Mesothelial cell of epicardium (in vitro differentiated cells): ENCODE results near the gene MAD1L1. TPM values are rescaled to one million over a fixed set of nuclear protein-coding genes. Genes with fewer than 3 reads are reported as not detected.

ENCODE experiments used
- DNase-seq, 2 experiments: peaks; one replicate each; pipeline ENCODE4 v3.0.0; 2021; ENCODE audit warnings: low spot score in 2 of 2; ENCODE audit not compliant: unreplicated experiment in 2 of 2
- H3K27ac Mint-ChIP-seq: 2 replicates; pipeline ENCODE4 v1.8.0; 2021; ENCODE audit warnings: mixed read lengths
- H3K27me3 Mint-ChIP-seq: 2 replicates; pipeline ENCODE4 v1.8.0; 2021; ENCODE audit warnings: low read depth, mixed read lengths
- H3K36me3 Mint-ChIP-seq: 2 replicates; pipeline ENCODE4 v1.8.0; 2021; ENCODE audit warnings: mixed read lengths
- H3K4me1 Mint-ChIP-seq: 2 replicates; pipeline ENCODE4 v1.8.0; 2021; ENCODE audit warnings: mixed read lengths
- H3K4me3 Mint-ChIP-seq: 2 replicates; pipeline ENCODE4 v1.8.0; 2021; ENCODE audit warnings: mild to moderate bottlenecking, moderate library complexity, mixed read lengths
- H3K9me3 Mint-ChIP-seq: 2 replicates; pipeline ENCODE4 v1.8.0; 2021; ENCODE audit warnings: mixed read lengths
- total RNA-seq: library from RNA; stranded (reverse); gene quantifications from 3 replicates; pipeline ENCODE4 v1.2.1, GENCODE V29; 2021
- TF ChIP-seq, protein P1 (sequence below): fragments of 200-600 bp; sonication (generic); IDR thresholded peaks from one replicate; pipeline ENCODE4 v1.5.0; 2021; ENCODE audit warnings: antibody characterized with exemption; ENCODE audit not compliant: unreplicated experiment

Gene MAD1L1
- total RNA-seq, 1 donor from 2014 or later: 45.0 TPM

DNA sequence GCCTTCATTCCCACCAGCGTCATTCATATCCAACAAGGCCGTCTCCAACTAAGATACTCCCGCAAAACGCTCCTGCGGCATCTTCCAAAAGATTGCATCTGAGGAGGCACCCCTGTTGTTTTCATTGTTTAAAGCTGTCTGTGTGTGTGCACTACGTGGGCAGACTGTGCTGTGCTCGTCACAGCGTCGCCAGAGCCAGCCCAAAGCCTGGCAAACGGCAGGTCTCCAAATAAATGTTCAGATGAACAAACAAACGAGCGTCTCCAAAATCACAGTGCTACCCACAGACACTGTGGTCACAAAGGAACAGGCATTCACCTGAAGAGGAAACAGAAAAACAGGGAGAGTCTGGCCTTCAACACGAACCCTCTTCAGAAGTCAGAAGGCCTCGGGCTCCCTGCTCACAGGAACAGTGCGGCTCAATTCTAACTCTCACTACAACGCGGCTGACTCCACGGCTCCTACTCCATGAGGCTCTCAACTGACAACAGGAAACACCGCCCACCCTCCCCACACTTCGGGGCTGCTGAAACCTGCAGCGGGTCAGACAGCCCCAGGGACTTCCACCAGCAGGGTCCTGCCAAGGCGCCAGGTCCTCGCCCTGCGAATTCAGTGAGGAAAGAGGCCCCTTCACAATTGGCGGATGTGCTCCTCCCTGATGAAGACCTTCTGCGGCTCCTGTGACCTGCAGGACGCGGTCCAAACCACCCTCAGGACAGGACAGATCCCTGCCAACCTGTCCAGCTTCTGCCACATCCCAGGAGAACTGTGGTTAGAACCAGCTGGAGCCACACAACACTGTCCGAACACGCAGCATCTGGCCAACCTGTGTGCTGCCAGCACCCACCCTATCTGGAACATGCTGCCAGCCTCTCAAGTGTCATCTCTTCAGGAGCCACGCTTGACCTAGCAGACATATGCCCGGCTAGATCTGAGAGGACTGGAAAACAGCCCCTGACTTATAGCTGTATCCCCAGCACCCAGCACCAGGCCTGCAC lies 36.1 kb downstream of the MAD1L1 start:
- Mint-ChIP-seq H3K9me3 (no peaks in the 10 kb centered on the region), H3K36me3 (peaks cover 37% of the 10 kb centered on the region), H3K4me3 (no peak overlapping the region), H3K27me3 (no peaks in the 10 kb centered on the region), H3K27ac (no peak overlapping the region), H3K4me1 (peaks cover 7% of the 10 kb centered on the region)
- no peak for DNase-seq
- TF ChIP-seq, protein P1, sequence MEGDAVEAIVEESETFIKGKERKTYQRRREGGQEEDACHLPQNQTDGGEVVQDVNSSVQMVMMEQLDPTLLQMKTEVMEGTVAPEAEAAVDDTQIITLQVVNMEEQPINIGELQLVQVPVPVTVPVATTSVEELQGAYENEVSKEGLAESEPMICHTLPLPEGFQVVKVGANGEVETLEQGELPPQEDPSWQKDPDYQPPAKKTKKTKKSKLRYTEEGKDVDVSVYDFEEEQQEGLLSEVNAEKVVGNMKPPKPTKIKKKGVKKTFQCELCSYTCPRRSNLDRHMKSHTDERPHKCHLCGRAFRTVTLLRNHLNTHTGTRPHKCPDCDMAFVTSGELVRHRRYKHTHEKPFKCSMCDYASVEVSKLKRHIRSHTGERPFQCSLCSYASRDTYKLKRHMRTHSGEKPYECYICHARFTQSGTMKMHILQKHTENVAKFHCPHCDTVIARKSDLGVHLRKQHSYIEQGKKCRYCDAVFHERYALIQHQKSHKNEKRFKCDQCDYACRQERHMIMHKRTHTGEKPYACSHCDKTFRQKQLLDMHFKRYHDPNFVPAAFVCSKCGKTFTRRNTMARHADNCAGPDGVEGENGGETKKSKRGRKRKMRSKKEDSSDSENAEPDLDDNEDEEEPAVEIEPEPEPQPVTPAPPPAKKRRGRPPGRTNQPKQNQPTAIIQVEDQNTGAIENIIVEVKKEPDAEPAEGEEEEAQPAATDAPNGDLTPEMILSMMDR: no peak

DNA sequence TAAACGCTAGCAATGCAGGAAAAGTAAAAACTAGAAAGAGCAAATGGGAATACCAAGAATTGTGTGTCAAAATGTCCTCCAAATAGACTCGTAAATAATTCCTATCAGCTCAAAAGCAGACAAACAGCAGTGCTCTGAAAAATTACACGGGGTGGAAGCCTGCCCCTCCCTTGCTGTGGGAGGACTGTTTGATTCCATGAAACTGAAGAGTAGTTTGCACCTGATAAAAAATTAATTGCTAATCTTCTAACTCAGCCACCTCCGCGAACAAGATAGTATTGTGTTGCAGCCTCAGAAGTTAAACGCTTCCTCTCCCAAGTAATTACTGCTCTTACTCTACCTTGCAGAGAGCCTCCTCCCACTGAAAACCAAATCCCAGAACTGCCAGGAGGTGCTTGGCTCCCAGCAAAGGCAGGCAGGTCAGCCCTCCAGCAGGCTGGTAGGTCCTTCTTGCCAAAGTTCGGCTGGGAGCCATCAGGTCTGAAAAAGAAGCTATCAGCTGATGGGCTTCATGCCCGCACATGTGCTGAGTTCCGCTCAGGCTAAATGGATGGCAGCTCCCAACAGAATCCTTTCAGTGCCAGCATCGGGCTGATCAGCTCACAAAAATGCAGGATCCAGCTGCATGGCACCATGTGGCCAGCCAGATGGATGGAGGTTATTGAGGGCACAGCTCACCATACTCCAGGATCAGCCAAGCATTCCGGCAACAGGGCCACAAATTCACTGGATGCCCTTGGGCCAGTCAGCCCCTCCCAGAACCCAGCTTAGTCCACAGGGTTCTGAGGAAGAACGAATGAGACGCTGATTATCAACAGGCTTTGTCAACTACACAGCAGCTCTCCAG lies 37.1 kb downstream of the MAD1L1 start:
- TF ChIP-seq, protein P1: no peak
- H3K27ac Mint-ChIP-seq: no peak overlapping the region
- peaks cover 11% of the 10 kb centered on the region for H3K4me1 Mint-ChIP-seq
- H3K9me3 Mint-ChIP-seq: no peaks in the 10 kb centered on the region
- no peak overlapping the region for H3K4me3 Mint-ChIP-seq
- DNase-seq: no peak
- H3K36me3 Mint-ChIP-seq: peaks cover 37% of the 10 kb centered on the region
- no peaks in the 10 kb centered on the region for H3K27me3 Mint-ChIP-seq

DNA sequence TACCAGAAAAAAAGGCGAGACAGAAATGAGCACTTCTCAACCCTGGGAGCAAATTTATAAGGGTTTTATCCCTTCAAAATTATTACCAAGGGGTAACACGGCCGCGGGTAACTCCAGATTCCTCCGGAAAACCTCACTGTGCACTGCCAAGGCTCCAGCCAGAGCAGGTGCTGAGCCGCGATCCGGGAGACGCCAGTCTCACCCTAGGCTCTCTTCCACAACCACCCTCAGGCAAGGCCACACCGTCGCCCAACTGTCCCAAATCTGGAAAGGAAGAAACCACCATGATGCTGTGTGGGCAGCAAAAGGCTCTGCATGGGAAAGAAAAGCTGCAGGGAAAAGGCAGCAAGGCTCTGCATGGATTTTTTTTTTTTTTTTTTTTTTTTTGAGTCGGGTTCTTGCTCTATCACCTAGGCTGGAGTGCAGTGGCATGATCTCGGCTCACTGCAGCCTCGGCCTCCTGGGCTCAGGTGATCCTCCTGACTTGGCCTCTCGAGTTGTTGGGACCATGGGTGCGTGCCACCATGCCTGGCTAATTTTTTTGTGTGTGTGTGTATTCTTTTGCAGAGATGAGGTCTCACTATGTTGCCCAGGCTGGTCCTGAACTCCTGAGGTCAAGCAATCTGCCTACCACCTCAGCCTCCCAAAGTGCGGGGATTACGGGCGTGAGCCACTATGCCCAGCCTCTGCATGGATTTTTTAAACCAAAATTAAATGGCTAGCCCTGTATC lies 39.0 kb downstream of the MAD1L1 start:
- Mint-ChIP-seq H3K27ac (no peak overlapping the region), H3K36me3 (peaks cover 38% of the 10 kb centered on the region), H3K9me3 (peaks cover 8% of the 10 kb centered on the region), H3K4me1 (peaks cover 20% of the 10 kb centered on the region), H3K27me3 (no peaks in the 10 kb centered on the region), H3K4me3 (no peak overlapping the region)
- TF ChIP-seq, protein P1: no peak
- DNase-seq: no peak

DNA sequence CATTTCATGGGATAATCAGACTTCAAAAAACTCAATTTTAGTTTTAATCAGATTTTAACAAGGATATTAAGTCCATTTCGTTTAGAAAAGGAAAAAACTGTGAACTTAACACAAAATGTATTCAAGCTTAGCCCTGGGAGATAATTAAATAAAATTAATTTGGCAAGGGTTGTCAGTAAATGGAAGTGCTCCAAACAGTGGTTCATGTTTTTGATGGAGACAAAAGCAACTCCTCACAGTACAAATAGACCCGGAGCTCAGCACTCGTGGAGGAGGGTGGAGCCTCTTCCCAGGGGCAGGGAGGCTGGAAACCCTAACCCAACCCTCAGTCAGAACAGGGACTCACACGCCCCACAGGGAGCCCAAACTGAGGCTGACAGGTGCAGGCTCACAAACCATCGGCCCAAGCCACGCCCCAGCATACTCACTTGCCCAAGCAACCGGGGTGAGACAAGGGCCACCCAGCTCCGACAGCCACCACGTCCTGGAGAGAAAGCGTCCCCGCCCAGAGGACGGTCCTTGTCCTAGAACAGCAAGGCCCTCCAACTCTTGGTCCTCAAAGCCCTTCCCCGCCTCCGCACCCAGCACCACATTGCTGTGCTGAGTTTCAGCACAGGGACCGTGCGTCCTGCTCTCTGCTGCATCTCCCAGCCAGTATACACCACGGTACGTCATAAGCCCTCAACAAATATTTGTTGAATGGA lies 39.8 kb downstream of the MAD1L1 start:
- no peak overlapping the region for H3K4me3 Mint-ChIP-seq
- H3K4me1 Mint-ChIP-seq: peaks cover 20% of the 10 kb centered on the region
- no peak for DNase-seq
- peaks cover 45% of the 10 kb centered on the region for H3K36me3 Mint-ChIP-seq
- H3K27me3 Mint-ChIP-seq: no peaks in the 10 kb centered on the region
- TF ChIP-seq, protein P1: no peak
- peaks cover 15% of the 10 kb centered on the region for H3K9me3 Mint-ChIP-seq
- H3K27ac Mint-ChIP-seq: no peak overlapping the region

DNA sequence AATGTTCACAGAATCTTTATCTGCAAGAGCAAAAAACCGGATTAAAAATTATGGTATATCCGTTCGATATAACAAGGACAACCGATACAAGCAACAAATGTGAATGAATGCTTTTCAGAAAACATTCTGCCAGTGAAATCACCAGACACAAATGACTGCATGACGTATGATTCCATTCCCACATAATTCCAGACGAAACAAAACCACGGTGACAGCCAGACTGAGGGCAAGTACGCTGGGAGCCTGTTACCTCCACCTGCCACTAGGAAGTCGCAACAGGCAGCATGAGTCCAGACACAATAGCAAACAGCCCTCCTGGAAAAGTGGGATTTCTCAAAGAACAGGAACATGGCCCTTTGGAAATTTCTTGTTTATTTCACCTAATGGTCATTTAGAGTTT lies 41.7 kb downstream of the MAD1L1 start:
- Mint-ChIP-seq H3K9me3 (peaks cover 16% of the 10 kb centered on the region), H3K27me3 (no peaks in the 10 kb centered on the region), H3K4me3 (no peak overlapping the region), H3K36me3 (peaks cover 36% of the 10 kb centered on the region), H3K4me1 (peaks cover 20% of the 10 kb centered on the region), H3K27ac (peak overlapping the region; percentile 47)
- TF ChIP-seq, protein P1: no peak
- no peak for DNase-seq
